Stomach (tissue), 9 donors: ENCODE data around the gene SCO2. TPM values are rescaled to one million over a fixed set of nuclear protein-coding genes. Genes with fewer than 3 reads are reported as not detected.

Experiments used
- DNase-seq, 2 donors: peaks; one replicate each; pipeline versions ENCODE4 v3.0.0 to v3.0.0-alpha.2; 2013 to 2019
- H3K27ac ChIP-seq, 5 donors: fragments of 200-600 bp in 4 of 5; sonication (generic) in 4 of 5; one replicate each; pipeline ENCODE4 v1.5.1; 2013 to 2019; ENCODE audit warnings: mild to moderate bottlenecking in 1 of 5, moderate library complexity in 1 of 5
- H3K27me3 ChIP-seq, 3 donors: fragments of 200-600 bp; sonication (generic); one replicate each; pipeline ENCODE4 v1.5.1; 2017 to 2019; ENCODE audit warnings: mixed run types in 1 of 3
- H3K36me3 ChIP-seq, 4 donors: fragments of 200-600 bp; sonication (generic); 1 replicate in 3 of 4; 2 replicates in 1 of 4; pipeline ENCODE4 v1.5.1; 2016 to 2019
- H3K4me1 ChIP-seq, 4 donors: fragments of 200-600 bp; sonication (generic); one replicate each; pipeline ENCODE4 v1.5.1; 2016 to 2019
- H3K4me3 ChIP-seq, 4 donors: fragments of 200-600 bp; sonication (generic) in 3 of 4; one replicate each; pipeline ENCODE4 v1.5.1; 2016 to 2019; ENCODE audit warnings: mild to moderate bottlenecking in 1 of 4
- H3K9me3 ChIP-seq, 4 donors: fragments of 200-600 bp; sonication (generic); one replicate each; pipeline ENCODE4 v1.5.1; 2016 to 2019
- CTCF ChIP-seq, 7 experiments: fragments of 450-650 bp in 4 of 7; fragments of 200-600 bp in 3 of 7; sonication (generic) in 3 of 7; IDR thresholded peaks; one replicate each; pipeline ENCODE4 v1.5.1; 2016 to 2019; ENCODE audit warnings: antibody characterized with exemption in 7 of 7, control low read depth in 2 of 7, mild to moderate bottlenecking in 1 of 7
- EP300 ChIP-seq: sonication (generic); formaldehyde crosslinking; IDR thresholded peaks from one replicate; pipeline ENCODE4 v1.6.1; 2017; ENCODE audit warnings: antibody characterized with exemption
- POLR2A ChIP-seq, 4 donors: fragments of 450-650 bp; IDR thresholded peaks; one replicate each; pipeline ENCODE4 v1.6.1; 2016; ENCODE audit warnings: antibody characterized with exemption in 4 of 4, control low read depth in 2 of 4, mild to moderate bottlenecking in 1 of 4, moderate library complexity in 1 of 4
- POLR2AphosphoS5 ChIP-seq, 3 donors: sonication (generic); formaldehyde crosslinking; IDR thresholded peaks; one replicate each; pipeline ENCODE4 v1.6.1; 2016; ENCODE audit warnings: antibody characterized with exemption in 3 of 3
- WGBS, 5 donors: extraction: QIAGEN DNeasy Blood & Tissue Kit in 3 of 5; methylation state at CpG; one replicate each; pipeline versions ENCODE4 v1.1.5 to v1.1.7; 2013 to 2018; 5-methylcytosine and 5-hydroxymethylcytosine counted together
- intact Hi-C: fragments of 100-400 bp; cut with DNase I; formaldehyde crosslinking; loops from one replicate; pipeline ENCODE4 v1.15.1; 2023; ENCODE audit warnings: low total_unique reads
- polyA plus RNA-seq, 3 donors: library from polyadenylated mRNA; stranded (reverse); fragments of 200-250 nt; gene quantifications; one replicate each; pipeline ENCODE4 v1.2.3, GENCODE V29; 2013
- total RNA-seq, 5 donors: library from RNA; depleted of rRNA; stranded (reverse); fragments of >200 nt; gene quantifications; one replicate each; pipeline versions ENCODE4 v1.1.0 to v1.2.3, GENCODE V29; 2014 to 2016
- donor health status: healthy with polysubstance abuse.
- donor health status: Bipolar disorder and iron deficiency.
- donor health status: healthy.

Gene SCO2
- total and polyA plus RNA-seq, 8 donors, result 0.92 to 7.5 (median 1.9) TPM; not detected in 5

GRCh38 chr22:50563413-50564160 is 38.2 kb upstream of the SCO2 start:
- intact Hi-C loops, result no loop called here
- H3K36me3 ChIP-seq, result no peaks in the 10 kb centered on the region
- peak overlapping the region; percentile 52 to 69 (median 62) for H3K4me3 ChIP-seq
- TF ChIP-seq POLR2A (IDR thresholded peaks at IDR 0.05) (no peak), CTCF (IDR thresholded peaks at IDR 0.05) (no peak), POLR2AphosphoS5 (IDR thresholded peaks at IDR 0.05) (no peak), EP300 (no peak)
- no peaks in the 10 kb centered on the region for H3K27me3 ChIP-seq
- peak overlapping the region; percentile 78 to 94 (median 86) for H3K27ac ChIP-seq
- H3K4me1 ChIP-seq, result peaks cover 8 to 24% (median 16%) of the 10 kb centered on the region in 4 donors
- DNase-seq, result peak; percentile 48 to 51
- WGBS, 5 donors, result 9 to 24% (median 20%) methylated on average over 17 of the region's 17 CpGs
- no peaks in the 10 kb centered on the region for H3K9me3 ChIP-seq

GRCh38 chr22:50562523-50563412 is 37.4 kb upstream of the SCO2 start, which contains the start of gene SYCE3:
Gene SYCE3, minus strand, starts transcription at chr22:50562919. Its CDS starts 6,514 bp downstream, at chr22:50556405.
- TF ChIP-seq POLR2AphosphoS5 (IDR thresholded peaks at IDR 0.05), result peak; percentile 45 to 96 (median 96)
- peak in 2 of 4 donors; percentile 55 to 86 for TF ChIP-seq POLR2A (IDR thresholded peaks at IDR 0.05)
- TF ChIP-seq EP300, result no peak
- TF ChIP-seq CTCF (IDR thresholded peaks at IDR 0.05), result peak in 6 of 7 experiments; percentile 48 to 98 (median 94)
- 1 to 8% (median 2%) methylated on average over 31 to 56 of the region's 61 CpGs for WGBS, 5 donors
- H3K9me3 ChIP-seq, result no peaks in the 10 kb centered on the region
- H3K27ac ChIP-seq, result peak within 1 kb of the TSS; percentile 78 to 94 (median 86)
- DNase-seq, result peak; percentile 98 to 99
- intact Hi-C loops, result no loop called here
- peaks cover 8 to 18% (median 16%) of the 10 kb centered on the region in 4 donors for H3K4me1 ChIP-seq
- no peaks in the 10 kb centered on the region for H3K27me3 ChIP-seq
- peak within 1 kb of the TSS; percentile 52 to 69 (median 62) for H3K4me3 ChIP-seq
- no peaks in the 10 kb centered on the region for H3K36me3 ChIP-seq

DNA sequence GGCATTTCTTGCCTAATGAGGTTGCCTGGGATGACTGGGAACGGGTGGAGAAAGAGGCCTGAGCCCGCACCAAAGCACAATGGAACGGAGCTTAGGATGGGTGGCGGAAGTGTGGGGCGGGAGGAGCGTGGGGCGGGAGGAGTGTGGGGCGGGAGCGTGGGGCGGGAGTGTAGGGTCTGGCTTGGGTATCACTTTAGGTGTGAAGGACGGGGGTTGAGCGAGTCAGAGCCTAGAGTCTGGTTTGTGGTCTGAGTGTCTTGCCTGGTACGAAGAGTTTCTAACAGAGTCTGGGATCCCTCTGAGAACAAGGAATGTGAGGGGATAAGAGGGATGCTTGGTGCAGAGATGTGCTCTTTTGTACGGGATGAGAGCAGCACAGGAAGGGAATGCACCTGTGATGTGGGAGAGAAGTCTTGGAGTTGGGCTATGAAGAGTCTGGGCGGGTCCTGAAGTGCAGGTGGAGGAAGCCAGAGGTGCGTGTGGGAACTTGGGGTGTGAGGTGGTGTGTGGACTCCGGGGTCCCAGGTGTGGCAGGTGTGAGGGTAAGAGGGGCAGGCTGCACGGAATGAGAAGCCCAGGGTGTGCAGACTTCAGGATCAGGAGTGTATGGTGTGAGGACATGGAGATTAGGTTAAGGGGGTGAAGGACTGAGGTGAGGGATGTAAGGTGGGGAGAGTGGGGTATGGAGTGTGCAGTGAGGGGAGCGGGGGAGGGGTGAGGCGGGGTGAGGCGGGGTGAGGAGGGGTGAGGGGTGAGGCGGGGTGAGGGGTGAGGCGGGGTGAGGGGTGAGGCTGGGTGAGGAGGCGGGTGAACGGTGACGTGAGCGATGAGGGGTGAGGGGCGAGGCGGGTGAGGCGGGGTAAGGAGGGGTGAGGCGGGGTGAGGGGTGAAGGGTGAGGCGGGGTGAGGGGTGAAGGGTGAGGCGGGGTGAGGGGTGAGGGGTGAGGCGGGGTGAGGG is 36.3 kb upstream of the SCO2 start:
- no peak overlapping the region for H3K4me3 ChIP-seq
- H3K27ac ChIP-seq, result no peak overlapping the region
- no peaks in the 10 kb centered on the region for H3K36me3 ChIP-seq
- 60 to 72% (median 69%) methylated on average over 18 to 30 of the region's 34 CpGs for WGBS, 5 donors
- intact Hi-C loops, result no loop called here
- H3K27me3 ChIP-seq, result no peaks in the 10 kb centered on the region
- no peak for TF ChIP-seq POLR2AphosphoS5 (IDR thresholded peaks at IDR 0.05)
- no peaks in the 10 kb centered on the region for H3K9me3 ChIP-seq
- H3K4me1 ChIP-seq, result peaks cover 8 to 18% (median 16%) of the 10 kb centered on the region in 4 donors
- DNase-seq, result no peak

DNA sequence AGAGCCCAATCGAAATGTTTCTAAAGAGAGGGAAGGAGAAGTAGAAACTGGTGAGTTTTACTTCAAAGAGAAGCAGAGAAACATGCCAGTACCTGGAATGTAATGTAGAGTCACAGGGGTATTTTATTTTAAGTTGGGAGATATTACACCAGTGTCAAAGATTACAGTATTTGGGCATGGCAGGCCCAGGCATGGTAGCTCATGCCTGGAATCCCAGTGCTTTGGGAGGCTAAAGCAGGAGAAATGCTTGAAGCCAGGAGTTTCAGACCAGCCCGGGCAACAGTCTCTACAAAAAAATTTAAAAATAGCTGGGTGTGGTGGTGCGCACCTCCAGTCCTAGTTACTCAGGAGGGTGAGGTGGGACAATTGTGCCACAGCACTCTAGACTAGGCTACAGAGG is 34.6 kb upstream of the SCO2 start:
- DNase-seq, result no peak
- Histone ChIP-seq H3K4me3 (no peak overlapping the region), H3K36me3 (no peaks in the 10 kb centered on the region), H3K27me3 (no peaks in the 10 kb centered on the region), H3K9me3 (no peaks in the 10 kb centered on the region), H3K27ac (no peak overlapping the region), H3K4me1 (peaks cover 8 to 18% (median 16%) of the 10 kb centered on the region in 4 donors)
- 82 to 90% (median 89%) methylated on average over 3 of the region's 3 CpGs for WGBS, 5 donors
- intact Hi-C loops, result no loop called here
- TF ChIP-seq POLR2AphosphoS5 (IDR thresholded peaks at IDR 0.05) (no peak), CTCF (IDR thresholded peaks at IDR 0.05) (no peak), EP300 (no peak), POLR2A (IDR thresholded peaks at IDR 0.05) (no peak)
